Measurements from ENCODE around the gene MAGI1. TPM values are rescaled to one million over a fixed set of nuclear protein-coding genes. Genes with fewer than 3 reads are reported as not detected.

Gene MAGI1
- 10 to 100 TPM; 38.6 to 45.1 TPM for total RNA-seq
- polyA plus RNA-seq (2013, experiment 1 of 2): 33.5 TPM
- polyA plus RNA-seq (2013, experiment 2 of 2): 28.6 TPM
- long read RNA-seq, experiment 1, full-length matches to known transcripts: 1 of 8 reads
- long read RNA-seq, experiment 1, partial matches to known transcripts: 6 of 8 reads
- long read RNA-seq, experiment 1, other reads (novel, unspliced or antisense): 1 of 8 reads
- long read RNA-seq, experiment 2, partial matches to known transcripts: 6 of 37 reads
- long read RNA-seq, experiment 2, other reads (novel, unspliced or antisense): 31 of 37 reads
- long read RNA-seq, experiment 3, partial matches to known transcripts: 2 of 26 reads
- long read RNA-seq, experiment 3, other reads (novel, unspliced or antisense): 24 of 26 reads
- long read RNA-seq, experiment 4, partial matches to known transcripts: 0 of 2 reads
- long read RNA-seq, experiment 4, other reads (novel, unspliced or antisense): 2 of 2 reads

DNA sequence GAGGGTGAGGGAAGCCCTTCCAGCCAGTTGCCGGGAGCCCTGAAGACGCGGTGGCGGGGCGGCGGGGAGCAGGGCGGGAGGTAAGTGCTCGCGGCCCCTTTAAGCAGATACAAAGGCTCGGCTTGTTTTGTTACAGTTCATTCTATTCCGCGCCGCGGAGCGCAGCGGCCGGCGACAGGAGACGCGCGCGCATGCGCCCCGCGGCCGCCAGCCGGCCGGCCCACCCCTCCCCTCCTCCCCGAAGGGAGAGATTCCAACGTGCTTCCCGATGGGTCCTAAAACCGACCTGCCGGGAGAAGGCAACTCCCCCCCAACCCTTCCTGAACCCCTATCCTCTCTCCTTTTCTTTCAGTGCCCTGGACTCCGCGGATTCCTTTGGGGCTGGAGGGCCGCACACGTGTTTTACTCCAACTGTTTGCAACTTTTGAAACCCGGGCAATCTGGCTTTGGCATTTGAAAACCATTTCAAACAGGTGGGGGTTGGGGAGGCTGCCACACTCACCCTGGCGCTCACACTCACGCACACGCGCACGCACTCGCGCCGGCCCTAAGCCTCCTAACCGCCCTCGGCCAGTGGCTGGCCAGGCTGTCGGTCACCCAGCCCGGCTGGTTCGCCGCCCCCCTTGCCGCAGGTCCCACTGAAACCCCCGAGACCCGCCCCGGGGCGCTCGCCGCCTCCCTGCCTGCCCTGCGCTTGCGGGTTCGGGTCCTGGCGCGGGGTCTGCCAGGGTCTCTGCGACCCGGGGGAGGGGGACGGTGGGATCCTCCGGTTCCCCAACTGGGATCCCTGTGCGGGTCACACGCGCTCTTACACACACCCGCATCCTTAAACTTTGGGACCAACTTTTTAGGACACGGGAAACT, at the start of gene MAGI1:
TSS of gene MAGI1 (minus strand) at position 193 of the 864 bp plus-strand sequence. CDS start 610 bp downstream, outside the sequence.
- WGBS, 2 experiments (ENCODE audit: insufficient coverage in 1 of 2, insufficient read length in 1 of 2): 0% methylated on average over 16 to 73 of the region's 73 CpGs
- Mint-ChIP-seq H3K27me3 (ENCODE audit: insufficient read depth) (peaks cover 14% of the 10 kb centered on the region), H3K27ac (peak within 1 kb of the TSS; percentile 98), H3K4me1 (peaks cover 22% of the 10 kb centered on the region), H3K9me3 (no peaks in the 10 kb centered on the region), H3K4me3 (peak within 1 kb of the TSS; percentile 98), H3K36me3 (ENCODE audit: low read depth) (peaks cover 3% of the 10 kb centered on the region)
- Histone ChIP-seq H3K9me3 (ENCODE audit: control insufficient read depth, low read length) (no peaks in the 10 kb centered on the region), H3K9ac (ENCODE audit: extremely low read depth, low read length, poor library complexity, severe bottlenecking) (peak within 1 kb of the TSS; percentile 87), H3K36me3 (ENCODE audit: control insufficient read depth, insufficient read depth, low read length) (no peaks in the 10 kb centered on the region), H3K27me3 (ENCODE audit: control insufficient read depth, insufficient read depth, low read length, poor library complexity, severe bottlenecking) (no peaks in the 10 kb centered on the region), H3K4me3 (ENCODE audit: low read length) (peak within 1 kb of the TSS; percentile 94), H3K27ac (ENCODE audit: low read depth, low read length) (peak within 1 kb of the TSS; percentile 88), H3K4me1 (ENCODE audit: control insufficient read depth, insufficient read depth, low read length) (peaks cover 5% of the 10 kb centered on the region)
- DNase-seq: peak; percentile 98
- TF ChIP-seq, protein P1, sequence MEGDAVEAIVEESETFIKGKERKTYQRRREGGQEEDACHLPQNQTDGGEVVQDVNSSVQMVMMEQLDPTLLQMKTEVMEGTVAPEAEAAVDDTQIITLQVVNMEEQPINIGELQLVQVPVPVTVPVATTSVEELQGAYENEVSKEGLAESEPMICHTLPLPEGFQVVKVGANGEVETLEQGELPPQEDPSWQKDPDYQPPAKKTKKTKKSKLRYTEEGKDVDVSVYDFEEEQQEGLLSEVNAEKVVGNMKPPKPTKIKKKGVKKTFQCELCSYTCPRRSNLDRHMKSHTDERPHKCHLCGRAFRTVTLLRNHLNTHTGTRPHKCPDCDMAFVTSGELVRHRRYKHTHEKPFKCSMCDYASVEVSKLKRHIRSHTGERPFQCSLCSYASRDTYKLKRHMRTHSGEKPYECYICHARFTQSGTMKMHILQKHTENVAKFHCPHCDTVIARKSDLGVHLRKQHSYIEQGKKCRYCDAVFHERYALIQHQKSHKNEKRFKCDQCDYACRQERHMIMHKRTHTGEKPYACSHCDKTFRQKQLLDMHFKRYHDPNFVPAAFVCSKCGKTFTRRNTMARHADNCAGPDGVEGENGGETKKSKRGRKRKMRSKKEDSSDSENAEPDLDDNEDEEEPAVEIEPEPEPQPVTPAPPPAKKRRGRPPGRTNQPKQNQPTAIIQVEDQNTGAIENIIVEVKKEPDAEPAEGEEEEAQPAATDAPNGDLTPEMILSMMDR (conservative IDR thresholded peaks at IDR 0.05): no peak

DNA sequence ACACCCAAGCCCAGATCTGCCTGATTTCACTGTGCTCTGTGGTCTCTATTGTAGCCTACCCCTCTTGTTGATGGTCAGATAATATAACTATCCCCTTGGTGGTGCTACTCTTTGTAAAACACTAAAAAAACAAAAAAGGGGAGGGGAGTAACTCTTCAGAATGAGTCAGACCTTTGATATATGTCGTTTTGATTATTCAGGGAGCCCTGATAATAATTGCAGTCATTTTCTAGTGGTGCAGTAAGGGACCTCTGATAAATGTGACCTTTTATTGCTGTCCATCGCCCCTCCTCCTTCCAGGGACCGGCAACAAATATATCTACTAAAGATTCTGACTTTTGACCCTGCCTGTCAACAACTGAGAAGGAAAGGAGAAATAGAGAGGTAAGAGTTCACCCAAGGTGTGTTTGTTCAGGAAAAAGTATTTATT, 45.1 kb upstream of the MAGI1 start:
- no peak overlapping the region for H3K27ac ChIP-seq (ENCODE audit: low read depth, low read length)
- WGBS, 2 experiments (ENCODE audit: insufficient coverage in 1 of 2, insufficient read length in 1 of 2): 43 to 72% methylated on average over 1 to 2 of the region's 3 CpGs
- no peaks in the 10 kb centered on the region for H3K27me3 ChIP-seq (ENCODE audit: control insufficient read depth, insufficient read depth, low read length, poor library complexity, severe bottlenecking)
- H3K36me3 Mint-ChIP-seq (ENCODE audit: low read depth): no peaks in the 10 kb centered on the region
- no peak overlapping the region for H3K4me3 ChIP-seq (ENCODE audit: low read length)
- H3K4me3 Mint-ChIP-seq: no peak overlapping the region
- DNase-seq: no peak
- H3K27me3 Mint-ChIP-seq (ENCODE audit: insufficient read depth): no peaks in the 10 kb centered on the region
- H3K4me1 Mint-ChIP-seq: peaks cover 1% of the 10 kb centered on the region
- H3K9me3 ChIP-seq (ENCODE audit: control insufficient read depth, low read length): no peaks in the 10 kb centered on the region
- no peaks in the 10 kb centered on the region for H3K4me1 ChIP-seq (ENCODE audit: control insufficient read depth, insufficient read depth, low read length)
- no peaks in the 10 kb centered on the region for H3K9me3 Mint-ChIP-seq
- H3K27ac Mint-ChIP-seq: no peak overlapping the region
- H3K9ac ChIP-seq (ENCODE audit: extremely low read depth, low read length, poor library complexity, severe bottlenecking): no peak overlapping the region
- TF ChIP-seq, protein P1 (conservative IDR thresholded peaks at IDR 0.05): no peak
- H3K36me3 ChIP-seq (ENCODE audit: control insufficient read depth, insufficient read depth, low read length): no peaks in the 10 kb centered on the region

DNA sequence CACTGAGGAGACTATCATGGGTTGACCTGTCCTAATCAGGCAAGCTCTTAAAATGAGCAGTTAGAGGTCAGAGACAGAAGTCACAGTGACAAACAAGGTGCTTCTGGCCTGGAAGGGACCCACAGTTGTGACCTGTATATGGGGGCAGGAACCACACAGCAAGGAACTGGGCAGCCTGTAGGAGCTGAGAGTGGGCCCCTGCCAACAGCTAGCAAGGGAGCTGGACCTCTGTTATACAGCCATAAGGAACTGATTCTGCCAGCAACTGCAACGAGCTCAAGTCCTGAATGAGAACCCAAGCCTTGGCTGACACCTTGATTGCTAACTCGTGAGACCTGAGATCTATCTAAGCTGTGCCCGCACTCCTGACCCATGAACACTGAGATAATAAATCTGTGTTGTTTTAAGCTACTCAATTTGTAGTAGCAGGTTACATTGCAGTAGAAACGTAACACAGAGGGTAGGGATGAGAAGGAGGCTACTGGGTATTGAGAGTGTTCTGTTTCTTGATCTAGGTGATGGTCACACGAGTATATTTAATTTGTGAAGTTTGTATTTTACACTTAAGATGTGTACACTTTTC, 44.5 kb upstream of the MAGI1 start:
- H3K4me1 ChIP-seq (ENCODE audit: control insufficient read depth, insufficient read depth, low read length): no peaks in the 10 kb centered on the region
- no peaks in the 10 kb centered on the region for H3K27me3 ChIP-seq (ENCODE audit: control insufficient read depth, insufficient read depth, low read length, poor library complexity, severe bottlenecking)
- DNase-seq: no peak
- no peak overlapping the region for H3K27ac ChIP-seq (ENCODE audit: low read depth, low read length)
- H3K4me3 ChIP-seq (ENCODE audit: low read length): no peak overlapping the region
- Mint-ChIP-seq H3K9me3 (no peaks in the 10 kb centered on the region), H3K36me3 (ENCODE audit: low read depth) (no peaks in the 10 kb centered on the region), H3K4me1 (peaks cover 1% of the 10 kb centered on the region), H3K27me3 (ENCODE audit: insufficient read depth) (no peaks in the 10 kb centered on the region), H3K4me3 (no peak overlapping the region), H3K27ac (no peak overlapping the region)
- 82 to 85% methylated on average over 3 to 5 of the region's 5 CpGs for WGBS, 2 experiments (ENCODE audit: insufficient coverage in 1 of 2, insufficient read length in 1 of 2)
- no peaks in the 10 kb centered on the region for H3K36me3 ChIP-seq (ENCODE audit: control insufficient read depth, insufficient read depth, low read length)
- H3K9ac ChIP-seq (ENCODE audit: extremely low read depth, low read length, poor library complexity, severe bottlenecking): no peak overlapping the region
- TF ChIP-seq, protein P1 (conservative IDR thresholded peaks at IDR 0.05): no peak
- H3K9me3 ChIP-seq (ENCODE audit: control insufficient read depth, low read length): no peaks in the 10 kb centered on the region
